Neural cell (in vitro differentiated cells): ENCODE measurements around the gene CRLF2.
"Not testable (repeated sequence)": the region's sequence is repeated elsewhere in the genome, so short reads cannot be mapped to it uniquely, and the experiment has no call there.

Source experiments
- CTCF ChIP-seq: fragments of 450-650 bp; IDR thresholded peaks from 2 replicates; pipeline ENCODE4 v1.5.1; 2014; ENCODE audit warnings: antibody characterized with exemption, mild to moderate bottlenecking, moderate library complexity; ENCODE audit not compliant: poor library complexity, severe bottlenecking
- EP300 ChIP-seq: fragments of 450-650 bp; conservative IDR thresholded peaks from 2 replicates; pipeline ENCODE4 v1.6.1; 2014; ENCODE audit warnings: antibody characterized with exemption, mild to moderate bottlenecking, moderate library complexity; ENCODE audit not compliant: poor library complexity, severe bottlenecking
- EZH2 ChIP-seq: fragments of 200-600, 300-800 bp; shearing (Covaris generic), sonication (generic); IDR thresholded peaks from 2 replicates; pipeline ENCODE4 v1.6.1; 2014; ENCODE audit warnings: antibody characterized with exemption, low read length, borderline replicate concordance, mild to moderate bottlenecking; ENCODE audit not compliant: insufficient read depth, poor library complexity, severe bottlenecking
- MXI1 ChIP-seq: fragments of 450-650 bp; conservative IDR thresholded peaks from 2 replicates; pipeline ENCODE4 v1.6.1; 2014; ENCODE audit warnings: antibody characterized with exemption, mild to moderate bottlenecking; ENCODE audit not compliant: poor library complexity, severe bottlenecking
- POLR2AphosphoS5 ChIP-seq: IDR thresholded peaks from 2 replicates; pipeline ENCODE4 v1.6.1; 2012
- RAD21 ChIP-seq: fragments of 450-650 bp; conservative IDR thresholded peaks from 2 replicates; pipeline ENCODE4 v1.6.1; 2014; ENCODE audit warnings: antibody characterized with exemption, mild to moderate bottlenecking, moderate library complexity
- REST ChIP-seq: IDR thresholded peaks from 2 replicates; pipeline ENCODE4 v1.6.1; 2012; ENCODE audit warnings: borderline replicate concordance
- SMC3 ChIP-seq: fragments of 450-650 bp; conservative IDR thresholded peaks from 2 replicates; pipeline ENCODE4 v1.6.1; 2014; ENCODE audit warnings: antibody characterized with exemption, mild to moderate bottlenecking, moderate library complexity; ENCODE audit not compliant: poor library complexity
- TAF1 ChIP-seq: IDR thresholded peaks from 2 replicates; pipeline ENCODE4 v1.6.1; 2012; ENCODE audit warnings: low read depth

GRCh38 chrX:1181661-1182060 lies 30.8 kb downstream of the CRLF2 start:
- TF ChIP-seq CTCF, POLR2AphosphoS5, REST, TAF1, EZH2, RAD21, MXI1, EP300, SMC3: not testable (repeated sequence)
